ENCODE data around the gene RCVRN. TPM values are rescaled to one million over a fixed set of nuclear protein-coding genes. Genes with fewer than 3 reads are reported as not detected.
A peak's percentile ranks its signal among the peaks of the same experiment; 100 is the strongest.

RCVRN gene
- total RNA-seq, 1 donor from 2014 or later, result not detected

DNA sequence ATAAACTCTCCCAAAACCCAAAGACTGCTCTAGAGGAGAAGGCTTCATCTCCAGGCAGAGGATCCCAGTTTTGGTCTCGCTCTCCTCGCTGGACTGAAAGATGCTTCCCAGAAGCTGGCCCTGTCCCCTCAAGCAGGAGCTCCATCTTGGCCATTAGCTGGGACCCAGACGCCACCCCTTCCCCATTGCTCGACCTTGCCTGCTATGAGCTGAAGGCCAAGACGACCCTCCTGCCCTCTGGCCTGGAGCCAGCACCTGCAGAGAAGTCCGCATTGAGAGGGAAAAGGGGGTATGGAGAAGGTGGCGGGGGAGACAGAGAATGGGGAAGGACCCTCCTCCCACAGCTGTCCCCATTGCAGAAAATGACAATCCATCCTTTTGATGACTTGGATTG is 3.6 kb upstream of the RCVRN start:
- Histone ChIP-seq H3K27me3 (ENCODE audit: low read depth) (peaks cover 5% of the 10 kb centered on the region), H3K4me3 (no peak overlapping the region), H3K27ac (no peak overlapping the region), H3K9me3 (no peaks in the 10 kb centered on the region), H3K36me3 (peaks cover 3% of the 10 kb centered on the region), H3K4me1 (no peaks in the 10 kb centered on the region)
- intact Hi-C loops (cut with DNase I), result no loop called here
- TF ChIP-seq CTCF (IDR thresholded peaks at IDR 0.05), result no peak
- DNase-seq, result no peak
- no peak for ATAC-seq

DNA sequence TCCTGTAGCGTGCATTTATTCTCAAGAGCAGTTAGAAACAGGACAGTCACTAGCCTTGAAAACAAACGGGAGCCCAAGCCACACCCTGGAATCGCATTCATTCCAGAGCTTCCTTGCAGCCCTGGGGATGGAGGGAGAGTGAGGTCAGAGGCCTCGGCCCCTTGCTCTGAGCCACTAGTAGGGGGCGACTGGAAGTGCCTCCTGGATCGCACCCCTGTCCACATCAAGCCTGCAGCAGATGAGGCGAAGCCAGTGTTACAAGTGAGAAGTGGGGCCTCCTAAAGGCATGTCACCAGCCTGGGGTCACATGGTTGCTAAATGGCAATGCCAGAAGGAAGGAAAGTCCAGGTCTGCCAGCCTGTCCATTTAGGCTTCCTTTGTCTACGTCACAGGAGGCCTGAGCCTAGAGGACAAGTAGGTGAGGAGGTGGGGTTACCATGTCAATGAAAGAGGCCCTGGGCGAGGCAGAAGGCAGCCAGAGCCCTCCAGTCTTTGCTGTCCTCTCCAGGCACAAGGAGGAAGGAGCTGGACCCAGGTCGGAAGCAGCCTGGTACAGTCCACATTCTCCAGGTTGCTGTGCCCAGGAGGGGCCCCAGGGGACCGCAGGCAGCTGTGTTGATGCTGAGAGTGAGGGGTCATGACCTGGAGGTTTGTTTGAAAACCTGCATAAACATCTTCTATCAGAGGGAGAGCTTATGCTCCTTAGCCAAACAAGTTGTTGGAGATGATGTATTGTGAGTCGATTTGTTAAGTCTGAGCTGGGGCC is 3.0 kb upstream of the RCVRN start:
- Histone ChIP-seq H3K36me3 (peaks cover 1% of the 10 kb centered on the region), H3K27ac (no peak overlapping the region), H3K9me3 (no peaks in the 10 kb centered on the region), H3K27me3 (ENCODE audit: low read depth) (peaks cover 5% of the 10 kb centered on the region), H3K4me1 (no peaks in the 10 kb centered on the region), H3K4me3 (no peak overlapping the region)
- TF ChIP-seq CTCF (IDR thresholded peaks at IDR 0.05), result no peak
- peak in 1 of 2 donors; percentile 35 for ATAC-seq
- intact Hi-C loops (cut with DNase I), result no loop called here
- no peak for DNase-seq

DNA sequence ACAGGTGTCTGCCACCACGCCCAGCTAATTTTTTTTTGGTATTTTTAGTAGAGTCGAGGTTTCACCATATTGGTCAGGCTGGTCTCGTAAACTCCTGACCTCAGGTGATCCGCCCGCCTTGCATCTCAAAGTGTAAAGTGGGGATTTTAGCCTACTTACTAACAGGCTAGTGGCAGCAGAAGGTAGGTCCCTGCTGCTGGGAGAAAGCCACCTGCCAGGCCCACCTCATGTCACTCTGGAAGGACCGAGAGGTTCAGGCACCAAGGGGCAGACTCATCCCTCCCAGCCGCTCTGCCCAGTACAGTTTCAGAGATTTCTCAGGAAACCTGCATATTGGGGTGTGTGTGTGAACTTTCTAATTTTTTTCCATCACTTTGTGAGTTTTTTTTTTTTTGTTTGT is 2.1 kb upstream of the RCVRN start:
- H3K4me3 ChIP-seq, result no peak overlapping the region
- no peak for DNase-seq
- no peaks in the 10 kb centered on the region for H3K4me1 ChIP-seq
- H3K9me3 ChIP-seq, result no peaks in the 10 kb centered on the region
- ATAC-seq, result no peak
- TF ChIP-seq CTCF (IDR thresholded peaks at IDR 0.05), result no peak
- H3K36me3 ChIP-seq, result no peaks in the 10 kb centered on the region
- intact Hi-C loops (cut with DNase I), result no loop called here
- no peak overlapping the region for H3K27ac ChIP-seq
- peaks cover 5% of the 10 kb centered on the region for H3K27me3 ChIP-seq (ENCODE audit: low read depth)

DNA sequence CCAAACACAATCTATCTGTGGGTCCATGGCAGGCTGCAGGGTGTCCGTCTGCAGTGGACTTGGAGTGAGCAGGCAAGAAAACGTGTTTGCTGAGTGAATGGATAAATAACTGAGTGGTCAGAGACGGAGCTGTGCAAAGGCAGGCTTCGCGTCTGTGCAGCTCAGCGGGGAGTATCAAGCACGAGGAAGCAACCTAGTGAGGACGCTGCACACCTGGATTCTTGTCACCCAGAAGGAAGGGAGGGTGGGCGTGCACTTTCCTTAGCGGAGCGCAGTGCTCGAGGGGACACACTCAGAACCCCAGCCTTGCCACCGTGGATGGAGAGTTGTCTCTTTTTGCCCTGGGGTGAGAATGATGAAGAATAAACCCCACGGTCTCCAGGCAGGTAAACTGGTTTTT is 1.5 kb upstream of the RCVRN start:
- H3K9me3 ChIP-seq, result no peaks in the 10 kb centered on the region
- H3K4me3 ChIP-seq, result no peak overlapping the region
- TF ChIP-seq CTCF (IDR thresholded peaks at IDR 0.05), result no peak
- ATAC-seq, result no peak
- H3K27ac ChIP-seq, result no peak overlapping the region
- H3K36me3 ChIP-seq, result no peaks in the 10 kb centered on the region
- H3K4me1 ChIP-seq, result no peaks in the 10 kb centered on the region
- peaks cover 5% of the 10 kb centered on the region for H3K27me3 ChIP-seq (ENCODE audit: low read depth)
- no peak for DNase-seq
- intact Hi-C loops (cut with DNase I), result no loop called here

DNA sequence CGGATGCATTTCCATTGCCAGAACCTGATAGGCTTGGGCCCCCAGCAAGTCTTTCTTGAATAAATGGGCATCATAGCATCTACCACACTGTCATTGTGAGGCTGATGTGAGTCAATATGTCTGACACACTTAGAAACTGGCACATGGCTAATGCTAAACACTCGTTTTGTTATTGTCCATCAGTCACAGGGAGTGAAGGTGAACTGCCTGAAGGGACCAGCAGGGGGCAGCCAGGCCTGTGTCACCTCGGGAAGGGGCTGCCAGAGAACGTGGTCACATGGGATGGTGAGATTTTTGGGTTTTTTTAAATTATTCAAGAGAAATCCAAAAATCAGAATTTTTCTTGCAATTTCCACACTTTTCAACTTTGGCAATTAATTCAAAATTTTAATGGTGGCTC is 831 bp upstream of the RCVRN start:
- H3K27ac ChIP-seq, result no peak overlapping the region
- no peaks in the 10 kb centered on the region for H3K9me3 ChIP-seq
- H3K36me3 ChIP-seq, result no peaks in the 10 kb centered on the region
- intact Hi-C loops (cut with DNase I), result no loop called here
- ATAC-seq, result peak in 1 of 2 donors; percentile 42
- TF ChIP-seq CTCF (IDR thresholded peaks at IDR 0.05), result peak; percentile 51
- H3K27me3 ChIP-seq (ENCODE audit: low read depth), result peaks cover 5% of the 10 kb centered on the region
- H3K4me3 ChIP-seq, result no peak overlapping the region
- no peak for DNase-seq
- no peaks in the 10 kb centered on the region for H3K4me1 ChIP-seq
